ENCODE results near the gene TAX1BP3. TPM values are rescaled to one million over a fixed set of nuclear protein-coding genes. Genes with fewer than 3 reads are reported as not detected.
A peak's percentile ranks its signal among the peaks of the same experiment; 100 is the strongest.

The TAX1BP3 gene
- total and polyA plus RNA-seq, 11 donors: 122 to 291 (median 177) TPM

- Histone ChIP-seq H3K9me3 (no peaks in the 10 kb centered on the region), H3K27me3 (no peaks in the 10 kb centered on the region), H3K4me1 (peaks cover 0 to 33% (median 22%) of the 10 kb centered on the region in 12 donors), H3K27ac (peak overlapping the region in 4 of 12 donors; percentile 16 to 55 (median 40)), H3K4me3 (no peak overlapping the region), H3K36me3 (peaks cover 0 to 53% (median 15%) of the 10 kb centered on the region in 9 donors)
- WGBS, 4 donors: 78 to 81% (median 79%) methylated on average over 18 to 19 of the region's 19 CpGs
- DNase-seq (peak in 1 of 5 donors; percentile 4), ATAC-seq (peak in 2 of 4 donors; percentile 17 to 42)
- TF ChIP-seq POLR2A (IDR thresholded peaks at IDR 0.05): no peak
- TF ChIP-seq CTCF (IDR thresholded peaks at IDR 0.05): no peak
- intact Hi-C loops (cut with DNase I): loop anchor here in 1 of 10 donors (10.0 kb wide), 2 partner anchors 107 to 597 kb away; no protein-coding TSS in a partner anchor
Observed at GRCh38 chr17:3641717-3642486, 26.5 kb downstream of the TAX1BP3 start.

- H3K27ac ChIP-seq: peak overlapping the region in 9 of 12 donors; percentile 7 to 82 (median 55)
- peaks cover 0 to 35% (median 23%) of the 10 kb centered on the region in 12 donors for H3K4me1 ChIP-seq
- H3K36me3 ChIP-seq: peaks cover 0 to 48% (median 15%) of the 10 kb centered on the region in 9 donors
- H3K4me3 ChIP-seq: no peak overlapping the region
- no peaks in the 10 kb centered on the region for H3K27me3 ChIP-seq
- peak in 1 of 5 donors; percentile 19 for DNase-seq
- ATAC-seq: no peak
- WGBS, 4 donors: 42 to 54% (median 48%) methylated on average over 3 of the region's 3 CpGs
- TF ChIP-seq CTCF (IDR thresholded peaks at IDR 0.05) (no peak), POLR2A (IDR thresholded peaks at IDR 0.05) (no peak)
- intact Hi-C loops (cut with DNase I): loop anchor here in 1 of 10 donors (10.0 kb wide), 2 partner anchors 106 to 596 kb away; no protein-coding TSS in a partner anchor
- H3K9me3 ChIP-seq: no peaks in the 10 kb centered on the region
Observed at GRCh38 chr17:3641014-3641413, 27.4 kb downstream of the TAX1BP3 start.

GRCh38 chr17:3639981-3640596 lies 28.3 kb downstream of the TAX1BP3 start:
- intact Hi-C loops (cut with DNase I): loop anchor here in 3 of 10 donors (10.0 kb wide), 2 partner anchors 105 to 595 kb away; no protein-coding TSS in a partner anchor
- DNase-seq: peak in 1 of 5 donors; percentile 39
- no peaks in the 10 kb centered on the region for H3K9me3 ChIP-seq
- H3K36me3 ChIP-seq: peaks cover 0 to 41% (median 15%) of the 10 kb centered on the region in 9 donors
- WGBS, 4 donors: 23 to 26% (median 24%) methylated on average over 7 of the region's 7 CpGs
- no peak for TF ChIP-seq POLR2A (IDR thresholded peaks at IDR 0.05)
- no peak for TF ChIP-seq CTCF (IDR thresholded peaks at IDR 0.05)
- no peaks in the 10 kb centered on the region for H3K27me3 ChIP-seq
- no peak for ATAC-seq
- no peak overlapping the region for H3K4me3 ChIP-seq
- peaks cover 0 to 40% (median 24%) of the 10 kb centered on the region in 12 donors for H3K4me1 ChIP-seq
- H3K27ac ChIP-seq: peak overlapping the region in 10 of 12 donors; percentile 7 to 82 (median 54)

Measured in heart left ventricle (tissue), 16 donors.